ENCODE measurements around the gene COL6A1.

Gene COL6A1

GRCh38 chr21:45995686-45996179 is 14.2 kb downstream of the COL6A1 start:
- DNase-seq (ENCODE audit: extremely low read depth, low read depth), result no peak
- no peak for TF ChIP-seq CTCF (IDR thresholded peaks at IDR 0.05; ENCODE audit: low read depth, low read length, missing control alignments)
- H3K4me3 ChIP-seq (replicated peaks; ENCODE audit: low read depth, low read length), result no peak overlapping the region

GRCh38 chr21:45996311-45997204 is 15.0 kb downstream of the COL6A1 start:
- DNase-seq (ENCODE audit: extremely low read depth, low read depth), result no peak
- no peak for TF ChIP-seq CTCF (IDR thresholded peaks at IDR 0.05; ENCODE audit: low read depth, low read length, missing control alignments)
- no peak overlapping the region for H3K4me3 ChIP-seq (replicated peaks; ENCODE audit: low read depth, low read length)

- TF ChIP-seq CTCF (IDR thresholded peaks at IDR 0.05; ENCODE audit: low read depth, low read length, missing control alignments), result no peak
- DNase-seq (ENCODE audit: extremely low read depth, low read depth), result no peak
- no peak overlapping the region for H3K4me3 ChIP-seq (replicated peaks; ENCODE audit: low read depth, low read length)
Measured at GRCh38 chr21:45997205-45997494, 15.6 kb downstream of the COL6A1 start.

GRCh38 chr21:45997495-45998275 is 16.1 kb downstream of the COL6A1 start:
- no peak overlapping the region for H3K4me3 ChIP-seq (replicated peaks; ENCODE audit: low read depth, low read length)
- TF ChIP-seq CTCF (IDR thresholded peaks at IDR 0.05; ENCODE audit: low read depth, low read length, missing control alignments), result no peak
- DNase-seq (ENCODE audit: extremely low read depth, low read depth), result no peak

GRCh38 chr21:45998276-45998701 is 16.7 kb downstream of the COL6A1 start:
- no peak for DNase-seq (ENCODE audit: extremely low read depth, low read depth)
- TF ChIP-seq CTCF (IDR thresholded peaks at IDR 0.05; ENCODE audit: low read depth, low read length, missing control alignments), result no peak
- no peak overlapping the region for H3K4me3 ChIP-seq (replicated peaks; ENCODE audit: low read depth, low read length)

- TF ChIP-seq CTCF (IDR thresholded peaks at IDR 0.05; ENCODE audit: low read depth, low read length, missing control alignments), result no peak
- DNase-seq (ENCODE audit: extremely low read depth, low read depth), result no peak
- no peak overlapping the region for H3K4me3 ChIP-seq (replicated peaks; ENCODE audit: low read depth, low read length)
Measured at GRCh38 chr21:45998871-45999580, 17.5 kb downstream of the COL6A1 start.

All from HFF-Myc (cell line).